Cardiac fibroblast (primary cell): ENCODE measurements around the gene RASIP1.
A peak's percentile ranks its signal among the peaks of the same experiment; 100 is the strongest.
"Not testable (repeated sequence)": the region's sequence is repeated elsewhere in the genome, so short reads cannot be mapped to it uniquely, and the experiment has no call there.

Experiments used
- DNase-seq, 2 donors: peaks; one replicate each; pipeline versions ENCODE4 v3.0.0 to v3.0.0-alpha.2; 2010; ENCODE audit warnings: low read depth in 2 of 2
- H3K4me3 ChIP-seq, 2 donors: replicated peaks in 1 of 2; 1 replicate in 1 of 2; 2 replicates in 1 of 2; pipeline ENCODE4 v1.5.1; 2011; ENCODE audit warnings: low read depth in 2 of 2, low read length in 2 of 2, mild to moderate bottlenecking in 2 of 2, moderate library complexity in 1 of 2
- CTCF ChIP-seq: IDR thresholded peaks from one replicate; pipeline ENCODE4 v1.5.1; 2011; ENCODE audit warnings: low read depth, mild to moderate bottlenecking, low read length, inconsistent platforms

Gene RASIP1

GRCh38 chr19:48777139-48777538 lies 36.7 kb upstream of the RASIP1 start:
- TF ChIP-seq CTCF, result no peak
- H3K4me3 ChIP-seq, result no peak overlapping the region
- no peak for DNase-seq

- no peak for TF ChIP-seq CTCF
- no peak for DNase-seq
- H3K4me3 ChIP-seq, result no peak overlapping the region
Observed at GRCh38 chr19:48772503-48772953, 32.1 kb upstream of the RASIP1 start.

DNA sequence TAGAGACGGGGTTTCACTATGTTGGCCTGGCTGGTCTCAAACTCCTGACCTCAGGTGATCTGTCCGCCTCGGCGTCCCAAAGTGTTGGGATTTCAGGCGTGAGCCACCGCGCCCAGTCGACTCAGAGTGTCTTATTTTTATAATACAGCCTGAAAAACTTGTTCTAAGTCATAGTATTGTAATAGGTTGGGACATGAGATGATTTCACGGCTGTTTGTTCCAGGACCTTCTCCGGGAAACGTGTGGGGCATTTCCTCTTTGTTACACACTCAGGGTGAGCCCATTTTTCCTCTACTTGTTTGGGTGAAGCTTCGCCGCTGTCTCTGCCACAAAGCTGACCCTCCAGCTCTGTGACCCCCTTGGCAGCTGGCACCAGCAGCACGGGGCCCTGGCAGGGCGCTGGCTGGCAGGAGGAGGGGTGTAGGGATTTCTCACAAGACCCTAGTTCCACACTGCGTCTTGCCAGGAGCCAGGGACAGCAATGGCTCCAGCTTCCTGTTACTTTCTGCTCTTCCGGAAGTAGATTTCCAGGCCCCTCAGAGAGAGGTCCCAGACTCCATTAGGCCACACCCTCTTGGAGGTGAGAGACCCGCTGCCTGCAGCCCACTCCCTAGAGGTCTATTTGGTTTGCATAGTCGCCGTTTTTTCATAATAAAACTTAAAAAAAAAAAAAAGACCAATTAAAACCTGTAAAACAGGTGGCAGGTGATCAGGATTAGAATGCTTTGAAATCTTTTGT lies 30.5 kb upstream of the RASIP1 start:
- TF ChIP-seq CTCF, result no peak
- H3K4me3 ChIP-seq, result no peak overlapping the region

DNA sequence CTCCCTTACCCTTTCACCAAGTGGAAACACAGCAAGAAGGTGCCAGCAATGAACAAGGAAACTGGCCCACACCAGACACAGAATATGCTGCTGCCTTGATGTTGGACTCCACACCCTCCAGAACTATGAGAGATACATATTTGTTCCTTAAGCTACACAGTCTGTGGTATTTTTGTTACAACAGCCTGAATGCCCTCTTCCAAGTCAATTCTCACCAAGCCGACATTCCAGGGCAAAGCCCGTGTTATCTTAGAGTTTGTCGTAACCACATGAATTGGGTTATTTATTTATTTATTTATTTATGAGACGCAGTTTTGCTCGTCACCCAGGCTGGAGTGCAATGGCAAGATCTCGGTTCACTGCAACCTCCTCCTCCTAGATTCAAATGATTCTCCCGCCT lies 29.9 kb upstream of the RASIP1 start:
- no peak for TF ChIP-seq CTCF
- H3K4me3 ChIP-seq, result no peak overlapping the region
- DNase-seq, result peak; percentile 79 to 85

More for the DNA sequence above, 30.5 kb upstream of the RASIP1 start:
- DNase-seq, result no peak

DNA sequence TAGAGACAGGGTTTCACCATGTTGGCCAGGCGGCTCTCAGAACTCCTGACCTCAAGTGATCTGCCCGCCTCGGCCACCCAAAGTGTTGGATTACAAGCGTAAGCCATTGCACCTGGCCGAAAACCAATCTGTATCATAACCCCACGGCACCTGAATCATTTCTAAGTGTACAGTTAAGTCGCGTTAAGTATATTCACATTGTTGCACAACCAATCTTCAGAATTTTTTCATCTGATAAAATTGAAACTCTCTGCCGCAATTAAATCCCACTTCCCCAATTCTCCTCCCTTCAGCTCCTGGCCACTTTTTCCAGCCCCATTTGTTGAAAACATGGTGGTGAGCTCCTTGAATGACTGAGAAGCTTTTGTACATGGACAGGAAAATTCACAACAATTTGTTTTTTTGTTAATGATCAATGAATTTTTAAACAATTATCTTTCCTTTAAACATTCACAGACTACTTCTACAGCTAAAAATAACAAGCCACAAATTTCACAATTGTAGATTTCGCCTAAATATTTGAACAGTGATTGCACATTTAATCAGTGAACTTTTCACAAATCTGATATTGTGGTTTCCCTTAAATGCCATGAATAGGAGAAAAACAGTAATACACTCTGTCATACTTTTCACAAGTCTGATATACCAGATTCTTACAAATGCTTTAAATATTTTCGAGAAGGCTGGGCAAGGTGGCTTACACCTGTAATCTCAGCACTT lies 28.7 kb upstream of the RASIP1 start:
- no peak for TF ChIP-seq CTCF
- no peak for DNase-seq
- H3K4me3 ChIP-seq, result no peak overlapping the region

GRCh38 chr19:48768171-48768753 lies 27.9 kb upstream of the RASIP1 start:
- not testable (repeated sequence) for H3K4me3 ChIP-seq, DNase-seq

DNA sequence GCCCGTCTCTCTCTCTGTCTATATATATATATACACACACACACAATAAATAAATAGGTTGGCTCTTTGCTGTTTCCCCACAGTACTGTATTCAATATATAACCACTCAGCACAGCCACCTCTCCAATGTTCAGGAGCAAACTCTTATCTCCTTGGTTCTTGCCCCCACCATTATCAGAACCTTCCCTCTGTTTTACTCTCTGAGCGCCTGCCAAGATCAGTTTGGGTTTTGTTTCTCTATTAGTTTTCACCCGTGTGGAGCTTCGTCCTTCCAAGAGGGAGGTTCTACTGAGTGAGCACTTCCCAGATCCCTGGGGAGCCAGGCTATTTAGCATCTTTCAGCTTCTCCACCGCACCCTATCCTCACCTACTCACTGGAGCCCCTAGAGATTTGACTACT lies 25.4 kb upstream of the RASIP1 start:
- not testable (repeated sequence) for DNase-seq, H3K4me3 ChIP-seq
